Natural killer cell (primary cell): ENCODE measurements around the gene FMN1. TPM values are rescaled to one million over a fixed set of nuclear protein-coding genes. Genes with fewer than 3 reads are reported as not detected.

ENCODE experiments used
- ATAC-seq, 3 donors: fragments of 150-1000 bp in 2 of 3; fragments of 200-7000 bp in 1 of 3; cut with Tn5 transposase; 1 replicate in 1 of 3; 2 replicates in 2 of 3; pipeline ENCODE4 v1.10.0; 2021; ENCODE audit warnings: mild to moderate bottlenecking in 2 of 3, moderate library complexity in 2 of 3
- DNase-seq, 2 donors: peaks; one replicate each; pipeline versions ENCODE4 v3.0.0 to v3.0.0-alpha.2; 2013 to 2021; ENCODE audit warnings: mixed read lengths in 1 of 2
- H3K27ac ChIP-seq: one replicate; pipeline ENCODE4 v1.5.1; 2013; ENCODE audit warnings: mild to moderate bottlenecking, low read length
- H3K27me3 ChIP-seq: one replicate; pipeline ENCODE4 v1.6.1; 2013; ENCODE audit warnings: low read length; ENCODE audit not compliant: control insufficient read depth, insufficient read depth
- H3K36me3 ChIP-seq: one replicate; pipeline ENCODE4 v1.6.1; 2013; ENCODE audit warnings: low read length; ENCODE audit not compliant: control insufficient read depth, insufficient read depth
- H3K4me1 ChIP-seq: one replicate; pipeline ENCODE4 v1.6.1; 2013; ENCODE audit warnings: low read length; ENCODE audit not compliant: control insufficient read depth, insufficient read depth
- H3K4me3 ChIP-seq: one replicate; pipeline ENCODE4 v1.5.1; 2013; ENCODE audit warnings: low read length
- H3K9me3 ChIP-seq: one replicate; pipeline ENCODE4 v1.6.1; 2013; ENCODE audit warnings: low read length; ENCODE audit not compliant: control insufficient read depth, insufficient read depth
- H3K27ac Mint-ChIP-seq, 2 donors: one replicate each; pipeline ENCODE4 v1.8.0; 2022; ENCODE audit warnings: mild to moderate bottlenecking in 2 of 2, mixed read lengths in 2 of 2, moderate library complexity in 1 of 2
- H3K27me3 Mint-ChIP-seq, 2 donors: one replicate each; pipeline ENCODE4 v1.8.0; 2022; ENCODE audit warnings: low read depth in 2 of 2, mixed read lengths in 2 of 2
- H3K36me3 Mint-ChIP-seq: one replicate; pipeline ENCODE4 v1.8.0; 2022; ENCODE audit warnings: mixed read lengths
- H3K4me1 Mint-ChIP-seq, 2 donors: one replicate each; pipeline ENCODE4 v1.8.0; 2022; ENCODE audit warnings: mixed read lengths in 2 of 2
- H3K4me3 Mint-ChIP-seq: one replicate; pipeline ENCODE4 v1.8.0; 2022; ENCODE audit warnings: mild to moderate bottlenecking, moderate library complexity, mixed read lengths
- H3K9me3 Mint-ChIP-seq, 2 donors: one replicate each; pipeline ENCODE4 v1.8.0; 2022; ENCODE audit warnings: mixed read lengths in 2 of 2
- CTCF ChIP-seq: fragments of 200-600 bp; IDR thresholded peaks from one replicate; pipeline ENCODE4 v1.8.0; 2022; ENCODE audit warnings: antibody characterized with exemption
- WGBS: methylation state at CpG from one replicate; pipeline ENCODE4 v1.1.7; 2013; ENCODE audit warnings: missing lambda C conversion rate; ENCODE audit not compliant: insufficient coverage; 5-methylcytosine and 5-hydroxymethylcytosine counted together
- intact Hi-C: fragments of 100-400 bp; cut with micrococcal nuclease; formaldehyde crosslinking; loops from one replicate; pipeline ENCODE4 v1.14.2; 2022
- total RNA-seq, 4 donors: library from RNA; stranded (reverse); fragments of 120-200 nt in 1 of 4; gene quantifications; one replicate each; pipeline versions ENCODE4 v1.2.3 to v1.2.4, GENCODE V29; 2013 to 2022

Gene FMN1
- total RNA-seq, 3 donors from 2014 or later (not counting 1 experiment from before 2014, with no cell fraction given): 2.0 to 19.2 (median 2.2) TPM

GRCh38 chr15:32737304-32737703, 457.2 kb downstream of the FMN1 start:
- Mint-ChIP-seq H3K27me3 (peaks cover 18 to 65% of the 10 kb centered on the region in 2 donors), H3K36me3 (no peaks in the 10 kb centered on the region), H3K27ac (no peak overlapping the region), H3K4me3 (no peak overlapping the region), H3K4me1 (no peaks in the 10 kb centered on the region), H3K9me3 (no peaks in the 10 kb centered on the region)
- Histone ChIP-seq H3K9me3 (no peaks in the 10 kb centered on the region), H3K27me3 (no peaks in the 10 kb centered on the region), H3K27ac (no peak overlapping the region), H3K4me3 (no peak overlapping the region), H3K4me1 (no peaks in the 10 kb centered on the region), H3K36me3 (no peaks in the 10 kb centered on the region)
- 84% methylated on average over 4 of the region's 4 CpGs for WGBS
- intact Hi-C loops: no loop called here
- TF ChIP-seq CTCF: no peak
- DNase-seq (no peak), ATAC-seq (no peak)

DNA sequence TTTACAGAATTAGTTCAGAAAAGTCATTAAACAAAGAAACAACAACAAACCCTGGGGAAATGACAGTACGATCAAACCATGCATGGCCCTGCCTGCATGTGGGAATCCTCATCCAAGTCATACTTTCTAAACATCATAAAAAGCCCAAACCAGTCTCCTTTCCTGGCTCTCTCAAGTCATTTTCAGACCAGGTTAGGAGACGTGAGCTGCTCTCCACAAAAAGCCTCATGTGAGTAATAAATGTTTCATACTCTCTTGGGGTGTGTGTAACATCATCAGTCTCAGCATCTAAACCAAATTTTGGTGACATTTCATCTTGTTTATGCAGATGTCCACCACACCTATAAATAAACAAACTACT, 457.8 kb downstream of the FMN1 start:
- no peaks in the 10 kb centered on the region for H3K4me1 Mint-ChIP-seq
- H3K36me3 ChIP-seq: no peaks in the 10 kb centered on the region
- WGBS: 93% methylated on average over 1 of the region's 2 CpGs
- TF ChIP-seq CTCF: no peak
- no peaks in the 10 kb centered on the region for H3K9me3 ChIP-seq
- H3K27me3 Mint-ChIP-seq: peaks cover 18 to 59% of the 10 kb centered on the region in 2 donors
- DNase-seq (no peak), ATAC-seq (no peak)
- no peaks in the 10 kb centered on the region for H3K9me3 Mint-ChIP-seq
- H3K4me3 ChIP-seq: no peak overlapping the region
- H3K27ac Mint-ChIP-seq: no peak overlapping the region
- intact Hi-C loops: no loop called here
- H3K36me3 Mint-ChIP-seq: no peaks in the 10 kb centered on the region
- H3K4me1 ChIP-seq: no peaks in the 10 kb centered on the region
- no peak overlapping the region for H3K4me3 Mint-ChIP-seq
- H3K27ac ChIP-seq: no peak overlapping the region
- no peaks in the 10 kb centered on the region for H3K27me3 ChIP-seq

GRCh38 chr15:32735989-32736700, 458.4 kb downstream of the FMN1 start:
- Histone ChIP-seq H3K36me3 (no peaks in the 10 kb centered on the region), H3K27me3 (no peaks in the 10 kb centered on the region), H3K27ac (no peak overlapping the region), H3K4me1 (no peaks in the 10 kb centered on the region), H3K9me3 (no peaks in the 10 kb centered on the region), H3K4me3 (no peak overlapping the region)
- TF ChIP-seq CTCF: no peak
- Mint-ChIP-seq H3K27ac (no peak overlapping the region), H3K27me3 (peaks cover 18 to 54% of the 10 kb centered on the region in 2 donors), H3K4me3 (no peak overlapping the region), H3K9me3 (no peaks in the 10 kb centered on the region), H3K36me3 (no peaks in the 10 kb centered on the region), H3K4me1 (no peaks in the 10 kb centered on the region)
- intact Hi-C loops: no loop called here
- ATAC-seq: no peak
- no peak for DNase-seq
- 86% methylated on average over 2 of the region's 2 CpGs for WGBS

DNA sequence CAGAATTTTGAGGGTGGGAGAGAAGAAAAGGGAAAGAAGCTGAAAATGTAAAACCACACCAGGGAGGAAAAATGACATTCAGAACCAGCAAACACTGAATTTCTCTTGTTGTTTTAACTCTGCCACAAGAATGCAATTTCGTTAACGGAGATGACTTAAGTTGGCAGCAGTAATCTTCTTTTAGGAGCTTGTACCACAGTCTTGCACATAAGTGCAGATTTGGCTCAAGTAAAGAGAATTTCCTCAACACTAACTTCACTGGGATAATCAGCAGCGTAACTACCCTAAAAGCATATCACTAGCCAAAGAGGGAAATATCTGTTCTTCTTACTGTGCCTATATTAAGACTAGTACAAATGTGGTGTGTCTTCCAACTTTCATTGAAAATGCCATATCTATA, 461.2 kb downstream of the FMN1 start:
- DNase-seq (no peak), ATAC-seq (no peak)
- Histone ChIP-seq H3K36me3 (no peaks in the 10 kb centered on the region), H3K27ac (no peak overlapping the region), H3K4me3 (no peak overlapping the region), H3K9me3 (no peaks in the 10 kb centered on the region), H3K27me3 (no peaks in the 10 kb centered on the region), H3K4me1 (no peaks in the 10 kb centered on the region)
- intact Hi-C loops: no loop called here
- Mint-ChIP-seq H3K9me3 (no peaks in the 10 kb centered on the region), H3K27ac (no peak overlapping the region), H3K4me1 (no peaks in the 10 kb centered on the region), H3K27me3 (peaks cover 19 to 46% of the 10 kb centered on the region in 2 donors), H3K36me3 (no peaks in the 10 kb centered on the region), H3K4me3 (no peak overlapping the region)
- TF ChIP-seq CTCF: no peak
- 44% methylated on average over 2 of the region's 3 CpGs for WGBS
